ENCODE measurements around the gene PHC3. TPM values are rescaled to one million over a fixed set of nuclear protein-coding genes. Genes with fewer than 3 reads are reported as not detected.

Gene PHC3
- total RNA-seq, 1 donor, result 51.4 TPM

GRCh38 chr3:170154569-170155143, 26.9 kb downstream of the PHC3 start:
- no peak for TF ChIP-seq CTCF (IDR thresholded peaks at IDR 0.05; ENCODE audit: insufficient read depth, low read depth, low read length)
- H3K4me3 ChIP-seq (ENCODE audit: low read depth, low read length), result no peak overlapping the region
- no peak for DNase-seq (ENCODE audit: low read depth)

GRCh38 chr3:170154084-170154483, 27.4 kb downstream of the PHC3 start:
- no peak overlapping the region for H3K4me3 ChIP-seq (ENCODE audit: low read depth, low read length)
- TF ChIP-seq CTCF (IDR thresholded peaks at IDR 0.05; ENCODE audit: insufficient read depth, low read depth, low read length), result no peak

GRCh38 chr3:170151536-170151935, 30.0 kb downstream of the PHC3 start:
- no peak for DNase-seq (ENCODE audit: low read depth)
- H3K4me3 ChIP-seq (ENCODE audit: low read depth, low read length), result no peak overlapping the region
- TF ChIP-seq CTCF (IDR thresholded peaks at IDR 0.05; ENCODE audit: insufficient read depth, low read depth, low read length), result no peak

More at GRCh38 chr3:170154084-170154483, 27.4 kb downstream of the PHC3 start:
- DNase-seq (ENCODE audit: low read depth), result no peak

- TF ChIP-seq CTCF (IDR thresholded peaks at IDR 0.05; ENCODE audit: insufficient read depth, low read depth, low read length), result no peak
- DNase-seq (ENCODE audit: low read depth), result no peak
- H3K4me3 ChIP-seq (ENCODE audit: low read depth, low read length), result no peak overlapping the region
Measured at GRCh38 chr3:170149016-170149415, 32.5 kb downstream of the PHC3 start.

- TF ChIP-seq CTCF (IDR thresholded peaks at IDR 0.05; ENCODE audit: insufficient read depth, low read depth, low read length), result no peak
- DNase-seq (ENCODE audit: low read depth), result no peak
- no peak overlapping the region for H3K4me3 ChIP-seq (ENCODE audit: low read depth, low read length)
Measured at GRCh38 chr3:170145278-170145677, 36.3 kb downstream of the PHC3 start.

- no peak overlapping the region for H3K4me3 ChIP-seq (ENCODE audit: low read depth, low read length)
- no peak for TF ChIP-seq CTCF (IDR thresholded peaks at IDR 0.05; ENCODE audit: insufficient read depth, low read depth, low read length)
- DNase-seq (ENCODE audit: low read depth), result no peak
Measured at GRCh38 chr3:170144437-170144843, 37.1 kb downstream of the PHC3 start.

GRCh38 chr3:170142373-170142772, 39.2 kb downstream of the PHC3 start:
- DNase-seq (ENCODE audit: low read depth), result no peak
- H3K4me3 ChIP-seq (ENCODE audit: low read depth, low read length), result no peak overlapping the region
- TF ChIP-seq CTCF (IDR thresholded peaks at IDR 0.05; ENCODE audit: insufficient read depth, low read depth, low read length), result no peak
